Measurements from ENCODE around the gene CDKN2AIPNL. TPM values are rescaled to one million over a fixed set of nuclear protein-coding genes. Genes with fewer than 3 reads are reported as not detected.
A peak's percentile ranks its signal among the peaks of the same experiment; 100 is the strongest.

Gene CDKN2AIPNL
- total and polyA plus RNA-seq, 2 of the 4 experiments (the other 2 are of a cell fraction): 14.0 to 18.1 TPM

- Histone ChIP-seq H3K9me3 (ENCODE audit: control insufficient read depth, insufficient read depth, low read length) (no peaks in the 10 kb centered on the region), H2BK5ac (ENCODE audit: low read depth, low read length, poor library complexity, severe bottlenecking) (peak overlapping the region; percentile 11), H2AFZ (replicated peaks; ENCODE audit: low read length, poor library complexity) (no peak overlapping the region), H4K5ac (ENCODE audit: low read depth, low read length) (no peak overlapping the region), H4K91ac (ENCODE audit: insufficient read depth, low read depth, low read length) (no peak overlapping the region), H3K4me1 (ENCODE audit: control insufficient read depth, insufficient read depth, low read length) (peaks cover 6% of the 10 kb centered on the region), H3K27me3 (ENCODE audit: control insufficient read depth, insufficient read depth, low read length) (no peaks in the 10 kb centered on the region), H3K36me3 (ENCODE audit: control insufficient read depth, insufficient read depth, low read length) (peaks cover 52% of the 10 kb centered on the region), H3K23ac (ENCODE audit: low read depth, low read length) (no peak overlapping the region), H2BK20ac (ENCODE audit: low read depth, low read length) (no peak overlapping the region), H3K9me1 (ENCODE audit: insufficient read depth, low read length) (peaks cover 3% of the 10 kb centered on the region; the same call in 1 of the 2 replicates), H4K8ac (ENCODE audit: low read depth in 2 of 2, low read length in 2 of 2) (no peak overlapping the region), H4K20me1 (ENCODE audit: insufficient read depth, low read length) (peaks cover 4% of the 10 kb centered on the region), H3K4ac (ENCODE audit: low read depth, low read length) (no peak overlapping the region), H3K27ac (ENCODE audit: insufficient read depth, low read length) (peak overlapping the region; percentile 72; the same call in 1 of the 2 replicates), H3K9ac (ENCODE audit: low read depth, low read length) (no peak overlapping the region), H3K18ac (ENCODE audit: low read depth, low read length) (no peak overlapping the region), H3K14ac (replicated peaks; ENCODE audit: low read depth, low read length) (no peak overlapping the region), H2AK9ac (replicated peaks; ENCODE audit: low read depth, low read length, poor library complexity) (no peak overlapping the region), H3K4me2 (ENCODE audit: low read depth, low read length) (peak overlapping the region; percentile 32; the same call in 1 of the 2 replicates), H2AK5ac (ENCODE audit: low read depth, low read length) (no peak overlapping the region), H2BK120ac (ENCODE audit: low read depth, low read length) (no peak overlapping the region), H3K4me3 (ENCODE audit: insufficient read depth, low read depth, low read length) (no peak overlapping the region), H3K56ac (ENCODE audit: extremely low read depth, insufficient read depth, low read length) (no peak overlapping the region), H3K79me1 (ENCODE audit: low read depth in 1 of 2, low read length in 2 of 2) (peaks cover 13 to 33% of the 10 kb centered on the region in 2 experiments; a peak in 3 of 4 replicates), H2BK15ac (ENCODE audit: low read depth, low read length) (no peak overlapping the region)
- peak; percentile 70 for DNase-seq
- dilution Hi-C loops (cut with HindIII; ENCODE audit: low sequenced_read_pairs, unreplicated experiment) (no loop called here), in situ Hi-C loops (cut with MboI; ENCODE audit: low sequenced_read_pairs) (no loop called here), intact Hi-C loops (cut with micrococcal nuclease) (loop anchor here (2.0 to 5.0 kb wide), 2 partner anchors 16 to 195 kb away; no protein-coding TSS in a partner anchor)
- POLR2A ChIA-PET (ENCODE audit: unreplicated experiment): no interaction called here
- CTCF ChIA-PET: interaction anchor here (0.6 to 1.0 kb wide), 3 partner anchors 19 to 162 kb away, joined by 3 to 5 read pairs (median 4); no protein-coding TSS in a partner anchor
- no TSS peak for BruUV-seq (replicated peaks)
- TF ChIP-seq CEBPB (IDR thresholded peaks at IDR 0.05; ENCODE audit: low read depth, low read length): no peak
- TF ChIP-seq CTCF (conservative IDR thresholded peaks at IDR 0.05; ENCODE audit: low read depth, low read length): no peak
- TF ChIP-seq FOS (IDR thresholded peaks at IDR 0.05; ENCODE audit: low read depth, low read length): no peak
- TF ChIP-seq RCOR1 (IDR thresholded peaks at IDR 0.05; ENCODE audit: insufficient replicate concordance, low read length): no peak
- no peak for TF ChIP-seq MAFK (IDR thresholded peaks at IDR 0.05; ENCODE audit: low read depth, low read length)
- TF ChIP-seq ELK1 (IDR thresholded peaks at IDR 0.05; ENCODE audit: borderline replicate concordance, low read depth, low read length): no peak
- no peak for TF ChIP-seq USF2 (IDR thresholded peaks at IDR 0.05; ENCODE audit: low read depth, low read length)
- no peak; the same call in 1 of the 2 replicates for TF ChIP-seq RAD21 (IDR thresholded peaks at IDR 0.05; ENCODE audit: low read length)
- no peak for TF ChIP-seq BHLHE40 (IDR thresholded peaks at IDR 0.05; ENCODE audit: low read depth, low read length)
- no peak for TF ChIP-seq POLR2A (IDR thresholded peaks at IDR 0.05; ENCODE audit: low read depth, low read length)
- TF ChIP-seq SMC3 (IDR thresholded peaks at IDR 0.05; ENCODE audit: low read depth, low read length): no peak
- no peak for TF ChIP-seq NFE2L2 (IDR thresholded peaks at IDR 0.05; ENCODE audit: low read depth, low read length)
- TF ChIP-seq CHD1 (IDR thresholded peaks at IDR 0.05; ENCODE audit: low read depth, low read length): no peak
- no peak for TF ChIP-seq MAZ (IDR thresholded peaks at IDR 0.05; ENCODE audit: borderline replicate concordance, low read depth, low read length)
- ATAC-seq (ENCODE audit: low read depth): peak; percentile 79
- no CpG with 5 or more reads among the region's 2 CpGs for WGBS, 2 experiments (ENCODE audit: extremely low coverage in 2 of 2, insufficient read length in 1 of 2)
These were observed 19.4 kb downstream of the CDKN2AIPNL start for GRCh38 chr5:134392301-134392700.
